Calu3 (cell line): ENCODE measurements around the gene BNIP3. TPM values are rescaled to one million over a fixed set of nuclear protein-coding genes. Genes with fewer than 3 reads are reported as not detected.

Experiments
- BruUV-seq: library from RNA; stranded (reverse); fragments of 400-500 nt; replicated peaks from 2 replicates; lab custom pipeline; 2021; lab: Mats Ljungman, UMichigan
- CTCF ChIA-PET: fragments of 300-600 bp; sonication (Branson Sonifier 250); formaldehyde crosslinking; loops from one replicate; lab custom pipeline; 2022; ENCODE audit warnings: antibody characterized with exemption; lab: Charles Lee
- DNase-seq: peaks from one replicate; pipeline ENCODE4 v3.0.0; 2022
- H3K27ac Mint-ChIP-seq: one replicate; pipeline ENCODE4 v1.8.0; 2022; ENCODE audit warnings: mixed read lengths; ENCODE audit not compliant: unreplicated experiment
- H3K27me3 Mint-ChIP-seq: one replicate; pipeline ENCODE4 v1.8.0; 2022; ENCODE audit warnings: mixed read lengths; ENCODE audit not compliant: unreplicated experiment
- H3K36me3 Mint-ChIP-seq: one replicate; pipeline ENCODE4 v1.8.0; 2022; ENCODE audit warnings: mild to moderate bottlenecking, moderate library complexity, mixed read lengths; ENCODE audit not compliant: insufficient read depth, unreplicated experiment
- H3K4me1 Mint-ChIP-seq: one replicate; pipeline ENCODE4 v1.8.0; 2022; ENCODE audit warnings: mild to moderate bottlenecking, low read depth, mixed read lengths; ENCODE audit not compliant: unreplicated experiment
- H3K4me3 Mint-ChIP-seq: one replicate; pipeline ENCODE4 v1.8.0; 2022; ENCODE audit warnings: mild to moderate bottlenecking, low read depth, moderate library complexity, mixed read lengths; ENCODE audit not compliant: unreplicated experiment
- H3K9me3 Mint-ChIP-seq: one replicate; pipeline ENCODE4 v1.8.0; 2022; ENCODE audit warnings: low read depth, mixed read lengths; ENCODE audit not compliant: unreplicated experiment
- CTCF ChIP-seq: fragments of 200-600 bp; IDR thresholded peaks from one replicate; pipeline ENCODE4 v1.8.0; 2022; ENCODE audit warnings: antibody characterized with exemption; ENCODE audit not compliant: unreplicated experiment
- intact Hi-C: fragments of 100-400 bp; cut with micrococcal nuclease; formaldehyde crosslinking; loops from one replicate; pipeline ENCODE4 v1.10.0; 2022; ENCODE audit not compliant: unreplicated experiment
- total RNA-seq: library from RNA; stranded (reverse); gene quantifications from 2 replicates; pipeline ENCODE4 v1.2.3, GENCODE V29; 2022

Gene BNIP3
- total RNA-seq, 1 experiment from 2014 or later: 7.9 TPM

GRCh38 chr10:132002004-132002403 lies 20.3 kb upstream of the BNIP3 start:
- Mint-ChIP-seq H3K27ac (no peak overlapping the region), H3K4me3 (no peak overlapping the region), H3K36me3 (no peaks in the 10 kb centered on the region), H3K9me3 (no peaks in the 10 kb centered on the region), H3K27me3 (peaks cover 29% of the 10 kb centered on the region), H3K4me1 (peaks cover 15% of the 10 kb centered on the region)
- intact Hi-C loops: no loop called here
- CTCF ChIA-PET: no interaction called here
- no peak for DNase-seq
- no peak for TF ChIP-seq CTCF
- BruUV-seq: no TSS peak

GRCh38 chr10:132001238-132001972 lies 19.7 kb upstream of the BNIP3 start:
- no TSS peak for BruUV-seq
- peak; percentile 6 for DNase-seq
- Mint-ChIP-seq H3K27ac (no peak overlapping the region), H3K4me1 (peaks cover 18% of the 10 kb centered on the region), H3K36me3 (no peaks in the 10 kb centered on the region), H3K9me3 (no peaks in the 10 kb centered on the region), H3K27me3 (peaks cover 34% of the 10 kb centered on the region), H3K4me3 (peak overlapping the region; percentile 62)
- intact Hi-C loops: no loop called here
- no peak for TF ChIP-seq CTCF
- CTCF ChIA-PET: no interaction called here

- H3K36me3 Mint-ChIP-seq: no peaks in the 10 kb centered on the region
- no TSS peak for BruUV-seq
- no peak overlapping the region for H3K4me3 Mint-ChIP-seq
- intact Hi-C loops: no loop called here
- TF ChIP-seq CTCF: no peak
- no peaks in the 10 kb centered on the region for H3K9me3 Mint-ChIP-seq
- no peak overlapping the region for H3K27ac Mint-ChIP-seq
- peaks cover 18% of the 10 kb centered on the region for H3K4me1 Mint-ChIP-seq
- peaks cover 41% of the 10 kb centered on the region for H3K27me3 Mint-ChIP-seq
- CTCF ChIA-PET: no interaction called here
- DNase-seq: no peak
Measured at GRCh38 chr10:131998845-131999681, 17.3 kb upstream of the BNIP3 start.

- Mint-ChIP-seq H3K9me3 (no peaks in the 10 kb centered on the region), H3K4me1 (peaks cover 18% of the 10 kb centered on the region), H3K27me3 (peaks cover 42% of the 10 kb centered on the region), H3K36me3 (no peaks in the 10 kb centered on the region), H3K4me3 (no peak overlapping the region), H3K27ac (no peak overlapping the region)
- BruUV-seq: no TSS peak
- CTCF ChIA-PET: no interaction called here
- no peak for DNase-seq
- no peak for TF ChIP-seq CTCF
- intact Hi-C loops: no loop called here
Measured at GRCh38 chr10:131998050-131998844, 16.5 kb upstream of the BNIP3 start.
